Type B pancreatic cell (in vitro differentiated cells): ENCODE results near the gene ZNF22. TPM values are rescaled to one million over a fixed set of nuclear protein-coding genes. Genes with fewer than 3 reads are reported as not detected.

Source experiments
- DNase-seq: peaks from one replicate; pipeline ENCODE4 v3.0.0; 2021; ENCODE audit warnings: mixed read lengths; ENCODE audit not compliant: unreplicated experiment; ENCODE audit errors: extremely low spot score
- H3K27ac Mint-ChIP-seq: 2 replicates; pipeline ENCODE4 v1.8.0; 2021; ENCODE audit warnings: mild to moderate bottlenecking, mixed read lengths
- H3K27me3 Mint-ChIP-seq: 2 replicates; pipeline ENCODE4 v1.8.0; 2021; ENCODE audit warnings: mixed read lengths
- H3K36me3 Mint-ChIP-seq: 2 replicates; pipeline ENCODE4 v1.8.0; 2021; ENCODE audit warnings: mixed read lengths
- H3K4me1 Mint-ChIP-seq: one replicate; pipeline ENCODE4 v1.8.0; 2021; ENCODE audit warnings: mixed read lengths; ENCODE audit not compliant: unreplicated experiment
- H3K4me3 Mint-ChIP-seq: 2 replicates; pipeline ENCODE4 v1.8.0; 2021; ENCODE audit warnings: mild to moderate bottlenecking, mixed read lengths
- H3K9me3 Mint-ChIP-seq: 2 replicates; pipeline ENCODE4 v1.8.0; 2021; ENCODE audit warnings: mixed read lengths
- total RNA-seq: library from RNA; stranded (reverse); gene quantifications from 2 replicates; pipeline ENCODE4 v1.2.1, GENCODE V29; 2021; ENCODE audit warnings: low replicate concordance
- TF ChIP-seq, protein P1 (sequence below): fragments of 200-600 bp; sonication (generic); conservative IDR thresholded peaks from 2 replicates; pipeline ENCODE4 v1.5.0; 2021; ENCODE audit warnings: antibody characterized with exemption, mild to moderate bottlenecking

The ZNF22 gene
- total RNA-seq, 1 donor from 2014 or later = 39.0 TPM

DNA sequence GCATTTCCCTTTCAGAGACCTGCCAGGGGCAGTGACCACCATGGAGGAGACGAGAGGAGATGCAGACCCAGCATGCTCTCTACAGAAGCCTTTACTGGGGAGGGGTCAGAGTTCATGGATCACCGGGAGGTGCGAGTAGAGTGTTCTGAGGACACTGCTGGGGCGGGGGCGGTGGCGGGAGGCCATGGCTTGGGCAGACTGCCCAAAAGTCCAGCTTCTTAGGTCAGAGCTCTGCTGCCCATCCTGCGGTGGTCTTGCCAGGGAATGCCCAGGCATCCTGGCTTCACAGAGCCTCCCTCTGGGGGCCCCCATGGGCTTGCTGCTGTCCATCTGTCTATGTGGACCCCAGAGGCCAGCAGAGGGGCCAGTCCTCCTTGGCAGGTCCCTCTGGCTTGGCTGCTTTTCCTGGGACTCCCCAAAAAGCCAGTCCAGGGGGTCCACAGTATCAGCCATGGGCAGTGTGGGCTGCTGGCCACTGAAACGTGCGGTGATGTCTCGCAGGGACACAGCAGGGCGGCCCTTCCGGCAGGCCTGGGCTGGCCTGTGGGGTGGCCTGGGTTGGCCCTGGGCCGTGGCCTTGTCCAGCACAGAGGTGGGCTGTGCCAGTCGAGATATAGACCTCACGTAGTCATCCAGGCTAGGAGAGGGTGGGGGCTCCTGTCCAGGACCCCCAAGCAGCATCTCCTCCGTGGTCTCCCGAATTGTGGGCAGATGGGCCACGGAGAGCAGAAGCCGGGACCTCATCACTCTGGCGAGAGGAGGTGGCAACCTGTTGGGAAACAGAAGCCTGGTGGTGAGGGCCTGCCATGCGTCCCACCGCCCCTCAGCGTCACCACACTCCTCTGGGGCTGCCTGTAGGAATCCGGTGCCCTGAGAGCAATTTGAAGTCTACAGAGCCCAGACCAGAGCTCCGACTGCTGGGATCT lies 23.2 kb upstream of the ZNF22 start:
- H3K4me3 Mint-ChIP-seq = peak overlapping the region; percentile 89

DNA sequence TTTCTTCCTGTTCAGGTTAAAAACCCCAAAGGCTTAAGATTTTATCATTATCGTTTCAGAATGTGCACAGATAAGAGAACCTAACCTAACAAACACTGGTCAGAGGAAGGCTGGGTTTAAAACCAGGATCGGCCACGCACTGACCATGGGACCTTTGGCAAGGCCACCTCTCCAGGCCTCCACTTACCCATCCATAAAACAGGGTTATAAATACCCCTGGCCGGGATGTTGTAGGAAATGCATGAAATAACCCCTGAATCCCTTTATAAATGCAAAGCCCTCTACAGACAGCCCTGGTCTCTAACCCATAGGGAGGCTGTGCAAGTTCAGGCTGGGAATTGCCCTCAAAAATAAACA lies 22.5 kb upstream of the ZNF22 start:
- Mint-ChIP-seq H3K4me1 (peaks cover 41% of the 10 kb centered on the region), H3K27me3 (no peaks in the 10 kb centered on the region), H3K36me3 (peaks cover 3% of the 10 kb centered on the region), H3K9me3 (no peaks in the 10 kb centered on the region), H3K4me3 (peak overlapping the region; percentile 89), H3K27ac (peak overlapping the region; percentile 99)
- TF ChIP-seq, protein P1, sequence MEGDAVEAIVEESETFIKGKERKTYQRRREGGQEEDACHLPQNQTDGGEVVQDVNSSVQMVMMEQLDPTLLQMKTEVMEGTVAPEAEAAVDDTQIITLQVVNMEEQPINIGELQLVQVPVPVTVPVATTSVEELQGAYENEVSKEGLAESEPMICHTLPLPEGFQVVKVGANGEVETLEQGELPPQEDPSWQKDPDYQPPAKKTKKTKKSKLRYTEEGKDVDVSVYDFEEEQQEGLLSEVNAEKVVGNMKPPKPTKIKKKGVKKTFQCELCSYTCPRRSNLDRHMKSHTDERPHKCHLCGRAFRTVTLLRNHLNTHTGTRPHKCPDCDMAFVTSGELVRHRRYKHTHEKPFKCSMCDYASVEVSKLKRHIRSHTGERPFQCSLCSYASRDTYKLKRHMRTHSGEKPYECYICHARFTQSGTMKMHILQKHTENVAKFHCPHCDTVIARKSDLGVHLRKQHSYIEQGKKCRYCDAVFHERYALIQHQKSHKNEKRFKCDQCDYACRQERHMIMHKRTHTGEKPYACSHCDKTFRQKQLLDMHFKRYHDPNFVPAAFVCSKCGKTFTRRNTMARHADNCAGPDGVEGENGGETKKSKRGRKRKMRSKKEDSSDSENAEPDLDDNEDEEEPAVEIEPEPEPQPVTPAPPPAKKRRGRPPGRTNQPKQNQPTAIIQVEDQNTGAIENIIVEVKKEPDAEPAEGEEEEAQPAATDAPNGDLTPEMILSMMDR = no peak
- no peak for DNase-seq

More for the DNA sequence above, 23.2 kb upstream of the ZNF22 start:
- Mint-ChIP-seq H3K27me3 (no peaks in the 10 kb centered on the region), H3K27ac (peak overlapping the region; percentile 99), H3K4me1 (peaks cover 41% of the 10 kb centered on the region), H3K36me3 (peaks cover 3% of the 10 kb centered on the region), H3K9me3 (no peaks in the 10 kb centered on the region)
- DNase-seq = no peak
- TF ChIP-seq, protein P1 = no peak

DNA sequence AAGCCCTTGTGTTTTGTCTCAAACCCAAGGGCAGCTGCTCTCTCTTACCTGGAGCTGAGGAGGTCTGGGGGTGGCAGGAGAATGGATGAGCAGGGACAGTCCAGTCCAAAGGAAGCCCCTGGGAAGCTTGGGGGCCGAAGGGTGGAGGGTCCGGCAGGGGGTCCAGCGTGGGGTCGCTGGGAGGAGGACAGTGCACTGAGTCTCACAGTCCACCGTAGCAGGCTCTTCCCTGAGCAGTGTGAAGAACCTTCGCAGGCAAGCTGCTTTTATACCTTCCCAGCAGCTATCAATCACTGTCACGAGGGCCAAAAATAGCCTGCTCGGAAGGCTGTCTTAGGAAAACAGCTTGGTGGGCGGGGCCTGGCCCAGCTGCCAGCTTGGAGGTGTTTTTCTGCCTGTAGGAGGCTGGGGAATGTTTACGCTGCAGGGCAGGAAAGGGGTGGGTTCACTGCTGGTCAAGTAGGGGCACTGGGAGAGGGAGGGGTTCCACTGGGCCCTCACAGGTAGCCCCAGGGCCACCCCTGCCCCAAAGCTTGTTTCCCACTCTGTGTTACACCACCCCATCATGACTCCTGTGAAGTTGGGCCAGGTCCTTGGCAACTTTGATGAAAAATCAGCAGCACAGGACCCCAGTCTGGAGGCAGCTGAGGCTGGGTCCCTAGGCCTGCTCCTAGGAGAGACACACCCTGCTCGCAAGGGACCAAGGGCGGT lies 22.0 kb upstream of the ZNF22 start, which contains the start of gene DEPP1:
Gene DEPP1, minus strand, starts transcription at position 240 of the 711 bp plus-strand sequence. CDS start 779 bp downstream, outside the sequence.
- Mint-ChIP-seq H3K27ac (peak within 1 kb of the TSS; percentile 99), H3K9me3 (no peaks in the 10 kb centered on the region), H3K27me3 (no peaks in the 10 kb centered on the region), H3K36me3 (peaks cover 3% of the 10 kb centered on the region), H3K4me1 (peaks cover 41% of the 10 kb centered on the region), H3K4me3 (peak within 1 kb of the TSS; percentile 89)
- DNase-seq = peak; percentile 87
- TF ChIP-seq, protein P1 = peak; percentile 52

DNA sequence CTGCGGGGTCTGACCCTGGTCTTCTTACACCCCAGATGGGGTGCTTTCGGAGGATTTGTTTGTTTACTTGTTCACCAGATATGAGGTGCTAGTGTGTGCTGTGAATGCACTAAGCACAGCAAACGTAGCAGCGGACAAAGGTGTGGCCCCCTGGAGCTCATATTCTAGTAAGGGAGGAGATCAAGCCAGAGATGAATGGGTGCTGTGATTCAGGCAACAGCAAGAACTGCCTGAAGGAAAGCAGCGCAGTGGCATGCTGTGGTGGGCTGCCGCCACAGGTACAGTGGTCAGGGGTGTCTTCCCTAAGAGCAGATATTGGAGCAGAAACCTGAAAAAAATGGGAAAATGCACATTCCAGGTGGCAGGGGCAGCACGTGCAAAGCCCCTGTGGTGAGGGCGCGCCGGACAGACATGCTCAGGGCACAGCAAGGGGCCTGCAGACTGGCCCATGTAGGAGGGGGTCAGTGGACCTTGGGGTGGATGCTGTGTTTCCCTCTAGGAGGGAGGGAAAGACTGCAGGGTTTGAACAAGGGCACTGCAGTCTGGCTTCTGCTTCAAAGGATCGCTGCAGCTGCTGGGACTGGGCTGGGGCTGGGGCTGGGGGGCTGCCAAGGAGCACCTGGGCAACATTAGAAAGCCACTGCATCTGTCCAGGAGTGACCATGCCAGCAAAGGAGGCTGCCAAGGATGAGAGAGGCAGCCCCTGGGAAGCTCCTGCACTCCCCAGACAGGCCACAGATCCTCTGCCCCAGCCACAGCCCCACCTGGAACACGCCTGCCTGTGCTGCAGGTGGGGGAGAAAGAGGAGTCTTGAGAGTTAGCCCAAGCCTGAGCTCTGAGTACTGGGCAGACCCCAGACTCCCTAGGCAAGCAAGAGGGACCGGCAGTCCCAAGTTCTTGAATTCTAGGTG lies 21.2 kb upstream of the ZNF22 start:
- Mint-ChIP-seq H3K36me3 (peaks cover 3% of the 10 kb centered on the region), H3K4me1 (peaks cover 41% of the 10 kb centered on the region), H3K27me3 (no peaks in the 10 kb centered on the region), H3K27ac (peak overlapping the region; percentile 99), H3K4me3 (peak overlapping the region; percentile 89), H3K9me3 (no peaks in the 10 kb centered on the region)
- no peak for DNase-seq
- TF ChIP-seq, protein P1 = no peak
